Activated CD4-positive, alpha-beta T cell treated with anti-CD3 and anti-CD28 coated beads, Interleukin-2, Interleukin-6, amounts not matched to agents 100 ng/mL and 50 ng/mL, durations not matched to agents 16 hours and 8 hours (primary cell): ENCODE results near the gene CACNB4.
"Not testable (repeated sequence)": the region's sequence is repeated elsewhere in the genome, so short reads cannot be mapped to it uniquely, and the experiment has no call there.

ENCODE experiments used
- DNase-seq: peaks from one replicate; pipeline ENCODE4 v3.0.0-alpha.2; 2020

CACNB4 gene

GRCh38 chr2:152098496-152099366 lies at the start of gene CACNB4:
Gene CACNB4, minus strand, starts transcription at chr2:152099044.
- DNase-seq, result no peak

- DNase-seq, result peak; percentile 80
Measured at GRCh38 chr2:152134488-152135280, 35.8 kb upstream of the CACNB4 start.

GRCh38 chr2:152132306-152132705 lies 33.5 kb upstream of the CACNB4 start:
- DNase-seq, result no peak

- no peak for DNase-seq
Measured at GRCh38 chr2:152127628-152128027, 28.8 kb upstream of the CACNB4 start.

GRCh38 chr2:152126664-152127063 lies 27.8 kb upstream of the CACNB4 start:
- DNase-seq, result peak; percentile 1

GRCh38 chr2:152122161-152122560 lies 23.3 kb upstream of the CACNB4 start:
- DNase-seq, result no peak

GRCh38 chr2:152120430-152120829 lies 21.6 kb upstream of the CACNB4 start:
- DNase-seq, result no peak

- no peak for DNase-seq
Measured at GRCh38 chr2:152115952-152116351, 17.1 kb upstream of the CACNB4 start.

GRCh38 chr2:152114366-152114765 lies 15.5 kb upstream of the CACNB4 start:
- no peak for DNase-seq

GRCh38 chr2:152107140-152107539 lies 8.3 kb upstream of the CACNB4 start:
- DNase-seq, result not testable (repeated sequence)

- no peak for DNase-seq
Measured at GRCh38 chr2:152106464-152106863, 7.6 kb upstream of the CACNB4 start.

GRCh38 chr2:152103271-152103670 lies 4.4 kb upstream of the CACNB4 start:
- DNase-seq, result no peak

GRCh38 chr2:152100961-152101360 lies 2.1 kb upstream of the CACNB4 start:
- no peak for DNase-seq

- DNase-seq, result no peak
Measured at GRCh38 chr2:152099367-152100050, 665 bp upstream of the CACNB4 start.

- no peak for DNase-seq
Measured at GRCh38 chr2:152097801-152098495, 896 bp downstream of the CACNB4 start.

GRCh38 chr2:152097290-152097800 lies 1.5 kb downstream of the CACNB4 start:
- no peak for DNase-seq

GRCh38 chr2:152095146-152095545 lies 3.7 kb downstream of the CACNB4 start:
- DNase-seq, result no peak

- DNase-seq, result no peak
Measured at GRCh38 chr2:152094014-152094413, 4.8 kb downstream of the CACNB4 start.

- no peak for DNase-seq
Measured at GRCh38 chr2:152093464-152093863, 5.4 kb downstream of the CACNB4 start.

GRCh38 chr2:152092095-152092494 lies 6.7 kb downstream of the CACNB4 start:
- no peak for DNase-seq

GRCh38 chr2:152090726-152091125 lies 8.1 kb downstream of the CACNB4 start:
- not testable (repeated sequence) for DNase-seq

GRCh38 chr2:152089238-152089637 lies 9.6 kb downstream of the CACNB4 start:
- DNase-seq, result no peak

- no peak for DNase-seq
Measured at GRCh38 chr2:152088006-152088405, 10.8 kb downstream of the CACNB4 start.
